Left lung (tissue), 10 donors: ENCODE data around the gene C2orf81. TPM values are rescaled to one million over a fixed set of nuclear protein-coding genes. Genes with fewer than 3 reads are reported as not detected.

Experiments
- ATAC-seq: fragments of 200-7000 bp; cut with Tn5 transposase; one replicate; pipeline ENCODE4 v1.9.1; 2020; ENCODE audit warnings: moderate library complexity
- DNase-seq, 4 donors: peaks; one replicate each; pipeline ENCODE4 v3.0.0-alpha.2; 2013 to 2020
- H3K27ac ChIP-seq, 2 donors: fragments of 200-600 bp; sonication (generic) in 1 of 2; one replicate each; pipeline versions ENCODE4 v1.5.0 to v1.8.0; 2020 to 2021
- H3K27me3 ChIP-seq, 2 donors: fragments of 200-600 bp; sonication (generic) in 1 of 2; one replicate each; pipeline versions ENCODE4 v1.5.0 to v1.8.0; 2020 to 2021
- H3K36me3 ChIP-seq, 2 donors: fragments of 200-600 bp; sonication (generic) in 1 of 2; one replicate each; pipeline versions ENCODE4 v1.5.0 to v1.8.0; 2020 to 2021
- H3K4me1 ChIP-seq, 2 donors: fragments of 200-600 bp; one replicate each; pipeline ENCODE4 v1.8.0; 2021
- H3K4me3 ChIP-seq, 2 donors: fragments of 200-600 bp; sonication (generic) in 1 of 2; one replicate each; pipeline versions ENCODE4 v1.5.0 to v1.8.0; 2020 to 2021; ENCODE audit warnings: mild to moderate bottlenecking in 1 of 2
- H3K9me3 ChIP-seq, 2 donors: fragments of 200-600 bp; sonication (generic) in 1 of 2; one replicate each; pipeline versions ENCODE4 v1.5.0 to v1.8.0; 2020 to 2021
- CTCF ChIP-seq, 2 donors: fragments of 200-600 bp; sonication (generic) in 1 of 2; IDR thresholded peaks; one replicate each; pipeline versions ENCODE4 v1.5.0 to v1.8.0; 2021; ENCODE audit warnings: antibody characterized with exemption in 2 of 2
- intact Hi-C, 2 donors: fragments of 100-400 bp; cut with DNase I; formaldehyde crosslinking; loops; one replicate each; pipeline versions ENCODE4 v1.11.2 to v1.14.2; 2022
- polyA plus RNA-seq, 6 donors: library from polyadenylated mRNA; unstranded; fragments of 120-200 nt; gene quantifications; one replicate each; pipeline ENCODE4 v1.2.1, GENCODE V29; 2013; ENCODE audit not compliant: insufficient read length in 6 of 6
- total RNA-seq, 2 donors: library from RNA; stranded (reverse); fragmentation: NEBNext Ultra II Directional; extraction: Animal tissue kit (Norgen Biotek cat#: 25700); gene quantifications; one replicate each; pipeline ENCODE4 v1.2.1, GENCODE V29; 2021
- donor health status: DM: no; HTN: yes; CAD: no.
- donor health status: DM: no; HTN: no; CAD: no.

Gene C2orf81
- total and polyA plus RNA-seq, 8 donors = 2.8 to 5.7 (median 5.0) TPM

- Histone ChIP-seq H3K27ac (no peak overlapping the region), H3K4me3 (no peak overlapping the region), H3K4me1 (peaks cover 12 to 25% of the 10 kb centered on the region in 2 donors), H3K36me3 (no peaks in the 10 kb centered on the region), H3K27me3 (no peaks in the 10 kb centered on the region), H3K9me3 (no peaks in the 10 kb centered on the region)
- intact Hi-C loops = no loop called here
- DNase-seq = no peak
- TF ChIP-seq CTCF (IDR thresholded peaks at IDR 0.05) = no peak
- no peak for ATAC-seq
Observed at GRCh38 chr2:74393525-74393924, 27.9 kb downstream of the C2orf81 start.

- DNase-seq = no peak
- no peak for ATAC-seq
- Histone ChIP-seq H3K4me3 (no peak overlapping the region), H3K36me3 (no peaks in the 10 kb centered on the region), H3K27ac (no peak overlapping the region), H3K4me1 (peaks cover 12 to 34% of the 10 kb centered on the region in 2 donors), H3K9me3 (no peaks in the 10 kb centered on the region), H3K27me3 (no peaks in the 10 kb centered on the region)
- intact Hi-C loops = no loop called here
- TF ChIP-seq CTCF (IDR thresholded peaks at IDR 0.05) = no peak
Observed at GRCh38 chr2:74392449-74392743, 29.0 kb downstream of the C2orf81 start.

- H3K36me3 ChIP-seq = no peaks in the 10 kb centered on the region
- peak; percentile 97 for ATAC-seq
- peak; percentile 93 to 96 for TF ChIP-seq CTCF (IDR thresholded peaks at IDR 0.05)
- intact Hi-C loops = no loop called here
- no peaks in the 10 kb centered on the region for H3K27me3 ChIP-seq
- H3K4me3 ChIP-seq = peak overlapping the region; percentile 77 to 96
- peak; percentile 94 to 98 (median 94) for DNase-seq
- no peaks in the 10 kb centered on the region for H3K9me3 ChIP-seq
- peak overlapping the region; percentile 82 to 90 for H3K27ac ChIP-seq
- H3K4me1 ChIP-seq = peaks cover 12 to 40% of the 10 kb centered on the region in 2 donors
Observed at GRCh38 chr2:74391580-74392448, 29.6 kb downstream of the C2orf81 start.

- Histone ChIP-seq H3K4me3 (peak overlapping the region; percentile 77 to 96), H3K27ac (peak overlapping the region; percentile 82 to 90), H3K27me3 (no peaks in the 10 kb centered on the region), H3K9me3 (no peaks in the 10 kb centered on the region), H3K4me1 (peaks cover 12 to 44% of the 10 kb centered on the region in 2 donors), H3K36me3 (no peaks in the 10 kb centered on the region)
- no peak for DNase-seq
- peak; percentile 42 for ATAC-seq
- no peak for TF ChIP-seq CTCF (IDR thresholded peaks at IDR 0.05)
- intact Hi-C loops = no loop called here
Observed at GRCh38 chr2:74391209-74391579, 30.2 kb downstream of the C2orf81 start.

- DNase-seq (no peak), ATAC-seq (no peak)
- no peak for TF ChIP-seq CTCF (IDR thresholded peaks at IDR 0.05)
- Histone ChIP-seq H3K27me3 (no peaks in the 10 kb centered on the region), H3K36me3 (peaks cover 0 to under 1% of the 10 kb centered on the region in 2 donors), H3K27ac (no peak overlapping the region), H3K4me3 (peak overlapping the region; percentile 77 to 96), H3K9me3 (no peaks in the 10 kb centered on the region), H3K4me1 (peaks cover 12 to 49% of the 10 kb centered on the region in 2 donors)
- intact Hi-C loops = no loop called here
Observed at GRCh38 chr2:74390606-74391005, 30.8 kb downstream of the C2orf81 start.
